Measurements from ENCODE around the gene SYNC.
A peak's percentile ranks its signal among the peaks of the same experiment; 100 is the strongest.
"Not testable (repeated sequence)": the region's sequence is repeated elsewhere in the genome, so short reads cannot be mapped to it uniquely, and the experiment has no call there.

The SYNC gene

DNA sequence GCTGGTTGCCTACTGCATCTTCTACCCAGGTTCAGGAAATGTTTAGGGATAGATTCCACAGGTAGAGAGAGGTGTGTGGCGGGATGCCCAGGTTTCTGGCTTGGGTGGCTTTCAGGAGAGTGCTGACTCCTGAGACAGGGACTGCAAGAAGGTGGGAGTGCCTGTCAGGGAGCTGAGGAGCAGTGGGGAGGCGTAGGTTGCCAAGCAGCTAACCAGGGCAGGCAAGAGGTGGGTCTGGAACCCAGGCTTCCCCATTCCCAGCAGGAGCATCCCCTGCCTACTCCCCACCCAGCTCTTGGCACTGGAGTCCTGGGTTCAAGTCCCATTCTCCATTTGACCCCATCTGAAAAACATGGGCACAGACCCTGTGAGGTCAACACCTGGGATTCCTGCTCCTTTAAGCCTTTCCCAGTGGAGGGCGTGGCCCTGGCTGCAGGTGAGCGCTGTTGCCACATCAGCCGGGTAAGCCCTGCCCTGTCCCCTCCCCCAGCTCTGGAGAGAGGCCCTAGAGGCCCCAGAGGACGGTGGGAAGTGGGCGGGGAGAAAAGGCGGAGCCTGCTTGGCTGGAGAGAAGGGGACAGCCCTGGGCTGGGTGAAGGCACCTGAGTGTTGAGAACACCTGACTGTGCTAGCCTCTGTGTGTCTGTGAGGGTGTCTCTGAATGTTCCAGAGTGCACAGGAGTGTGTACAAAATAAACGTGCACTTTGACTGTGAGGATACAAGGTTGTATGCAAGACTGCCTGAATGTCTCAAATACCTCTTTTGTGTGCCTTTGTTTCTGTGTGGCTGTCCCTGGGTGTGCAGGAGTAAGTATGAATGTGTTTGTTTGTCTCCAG, 14.0 kb upstream of the SYNC start:
- Histone ChIP-seq H3K9me3 (ENCODE audit: insufficient read depth, low read length) (no peaks in the 10 kb centered on the region), H3K79me2 (ENCODE audit: low read length) (no peaks in the 10 kb centered on the region), H3K9ac (ENCODE audit: low read length) (peak overlapping the region; percentile 30; the same call in 1 of the 2 replicates), H2AFZ (ENCODE audit: low read depth, low read length) (peak overlapping the region; percentile 74; the same call in 1 of the 2 replicates), H3K27me3 (ENCODE audit: low read depth, low read length) (no peaks in the 10 kb centered on the region), H3K4me2 (ENCODE audit: low read length) (peak overlapping the region; percentile 79), H3K4me3 (ENCODE audit: low read length) (peak overlapping the region; percentile 69), H3K4me1 (ENCODE audit: low read length) (peaks cover 14% of the 10 kb centered on the region), H3K27ac (ENCODE audit: low read length) (no peak overlapping the region), H4K20me1 (ENCODE audit: insufficient read depth, low read length) (no peaks in the 10 kb centered on the region), H3K36me3 (replicated peaks; ENCODE audit: low read depth, low read length) (no peaks in the 10 kb centered on the region)
- TF ChIP-seq EZH2phosphoT487 (IDR thresholded peaks at IDR 0.05; ENCODE audit: low read depth), result no peak
- TF ChIP-seq CTCF (IDR thresholded peaks at IDR 0.05; ENCODE audit: low read depth, low read length), result no peak

DNA sequence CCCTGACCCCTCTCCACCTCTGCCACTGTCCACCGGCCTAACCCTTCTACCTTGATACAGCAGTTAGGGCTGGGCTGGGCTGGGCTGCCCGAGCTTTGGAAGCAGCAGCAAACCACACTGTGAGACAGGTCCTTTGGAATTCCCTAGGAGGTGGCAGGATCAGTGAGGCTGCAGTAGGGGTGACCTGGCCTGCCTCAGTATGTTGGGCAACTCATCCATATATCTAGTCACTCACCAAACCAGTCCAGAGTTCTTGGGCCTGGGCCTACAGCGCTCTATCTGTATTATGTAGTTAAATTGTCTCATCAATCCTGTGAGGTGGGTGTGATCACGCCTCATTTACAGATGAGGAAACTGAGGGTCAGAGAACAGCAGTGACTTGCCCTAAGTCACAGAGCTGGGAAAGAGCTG, 13.3 kb upstream of the SYNC start:
- Histone ChIP-seq H3K79me2 (ENCODE audit: low read length) (no peaks in the 10 kb centered on the region), H3K4me1 (ENCODE audit: low read length) (peaks cover 19% of the 10 kb centered on the region), H3K9me3 (ENCODE audit: insufficient read depth, low read length) (no peaks in the 10 kb centered on the region), H3K4me2 (ENCODE audit: low read length) (no peak overlapping the region), H3K9ac (ENCODE audit: low read length) (no peak overlapping the region), H2AFZ (ENCODE audit: low read depth, low read length) (no peak overlapping the region), H3K27me3 (ENCODE audit: low read depth, low read length) (no peaks in the 10 kb centered on the region), H3K4me3 (ENCODE audit: low read length) (no peak overlapping the region), H4K20me1 (ENCODE audit: insufficient read depth, low read length) (no peaks in the 10 kb centered on the region), H3K27ac (ENCODE audit: low read length) (no peak overlapping the region), H3K36me3 (replicated peaks; ENCODE audit: low read depth, low read length) (no peaks in the 10 kb centered on the region)
- TF ChIP-seq CTCF (IDR thresholded peaks at IDR 0.05; ENCODE audit: low read depth, low read length) (no peak), EZH2phosphoT487 (IDR thresholded peaks at IDR 0.05; ENCODE audit: low read depth) (no peak)

GRCh38 chr1:32714277-32714676, 11.7 kb upstream of the SYNC start:
- no peak for TF ChIP-seq CTCF (IDR thresholded peaks at IDR 0.05; ENCODE audit: low read depth, low read length)
- no peak for TF ChIP-seq EZH2phosphoT487 (IDR thresholded peaks at IDR 0.05; ENCODE audit: low read depth)
- H3K79me2 ChIP-seq (ENCODE audit: low read length), result no peaks in the 10 kb centered on the region
- H3K4me3 ChIP-seq (ENCODE audit: low read length), result no peak overlapping the region
- H4K20me1 ChIP-seq (ENCODE audit: insufficient read depth, low read length), result no peaks in the 10 kb centered on the region
- peaks cover 28% of the 10 kb centered on the region for H3K4me1 ChIP-seq (ENCODE audit: low read length)
- H2AFZ ChIP-seq (ENCODE audit: low read depth, low read length), result no peak overlapping the region
- no peaks in the 10 kb centered on the region for H3K9me3 ChIP-seq (ENCODE audit: insufficient read depth, low read length)
- no peak overlapping the region for H3K4me2 ChIP-seq (ENCODE audit: low read length)
- no peak overlapping the region for H3K9ac ChIP-seq (ENCODE audit: low read length)
- H3K36me3 ChIP-seq (replicated peaks; ENCODE audit: low read depth, low read length), result no peaks in the 10 kb centered on the region
- no peak overlapping the region for H3K27ac ChIP-seq (ENCODE audit: low read length)
- no peaks in the 10 kb centered on the region for H3K27me3 ChIP-seq (ENCODE audit: low read depth, low read length)

DNA sequence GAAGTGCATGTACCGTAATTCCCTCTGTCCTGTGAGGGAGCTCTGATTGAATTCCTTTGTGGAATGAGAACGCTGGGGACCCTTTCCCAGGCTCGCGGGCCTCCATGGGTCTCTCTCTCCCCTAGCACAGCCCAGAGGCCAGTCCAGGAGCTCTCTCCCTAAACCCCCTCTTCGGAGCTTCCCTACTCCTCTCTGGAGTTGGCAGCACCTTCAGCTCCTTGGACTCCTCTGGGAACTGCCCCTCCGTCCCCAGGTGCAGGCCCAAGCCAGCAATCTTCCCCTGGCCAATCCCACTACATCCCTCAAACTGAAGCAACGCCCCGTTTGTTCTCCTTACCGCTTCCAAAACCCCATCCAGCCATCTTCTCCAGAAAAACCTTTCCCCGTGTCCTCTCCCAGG, 10.5 kb upstream of the SYNC start:
- H3K9ac ChIP-seq (ENCODE audit: low read length), result no peak overlapping the region
- H4K20me1 ChIP-seq (ENCODE audit: insufficient read depth, low read length), result no peaks in the 10 kb centered on the region
- H3K79me2 ChIP-seq (ENCODE audit: low read length), result no peaks in the 10 kb centered on the region
- no peak overlapping the region for H3K27ac ChIP-seq (ENCODE audit: low read length)
- no peak overlapping the region for H2AFZ ChIP-seq (ENCODE audit: low read depth, low read length)
- TF ChIP-seq CTCF (IDR thresholded peaks at IDR 0.05; ENCODE audit: low read depth, low read length) (no peak), EZH2phosphoT487 (IDR thresholded peaks at IDR 0.05; ENCODE audit: low read depth) (no peak)
- no peaks in the 10 kb centered on the region for H3K27me3 ChIP-seq (ENCODE audit: low read depth, low read length)
- no peaks in the 10 kb centered on the region for H3K9me3 ChIP-seq (ENCODE audit: insufficient read depth, low read length)
- H3K4me2 ChIP-seq (ENCODE audit: low read length), result no peak overlapping the region
- peaks cover 28% of the 10 kb centered on the region for H3K4me1 ChIP-seq (ENCODE audit: low read length)
- H3K4me3 ChIP-seq (ENCODE audit: low read length), result no peak overlapping the region
- no peaks in the 10 kb centered on the region for H3K36me3 ChIP-seq (replicated peaks; ENCODE audit: low read depth, low read length)

DNA sequence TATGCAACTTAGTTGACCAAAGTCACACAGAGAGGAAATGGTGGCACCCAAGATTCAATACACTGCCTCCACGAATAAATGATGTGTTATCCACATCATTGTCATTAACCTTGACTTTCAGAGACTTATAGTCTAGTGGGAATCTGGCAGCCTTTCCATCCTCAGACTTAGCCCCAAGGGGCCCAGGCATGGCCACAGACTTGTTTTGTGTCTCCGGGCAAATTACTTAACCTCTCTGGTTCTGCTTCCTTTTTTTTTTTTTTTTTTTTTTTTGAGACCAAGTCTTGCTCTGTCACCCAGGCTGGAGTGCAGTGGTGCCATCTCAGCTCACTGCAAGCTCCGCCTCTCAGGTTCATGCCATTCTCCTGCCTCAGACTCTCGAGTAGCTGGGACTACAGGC, 8.7 kb upstream of the SYNC start:
- H3K9ac ChIP-seq (ENCODE audit: low read length); H4K20me1 ChIP-seq (ENCODE audit: insufficient read depth, low read length); H3K27me3 ChIP-seq (ENCODE audit: low read depth, low read length); H3K79me2 ChIP-seq (ENCODE audit: low read length); H2AFZ ChIP-seq (ENCODE audit: low read depth, low read length); H3K9me3 ChIP-seq (ENCODE audit: insufficient read depth, low read length); H3K27ac ChIP-seq (ENCODE audit: low read length); H3K36me3 ChIP-seq (replicated peaks; ENCODE audit: low read depth, low read length): not testable (repeated sequence)
- Histone ChIP-seq H3K4me1 (ENCODE audit: low read length) (peaks cover 18% of the 10 kb centered on the region), H3K4me2 (ENCODE audit: low read length) (peak overlapping the region; percentile 34), H3K4me3 (ENCODE audit: low read length) (peak overlapping the region; percentile 87; the same call in 1 of the 2 replicates)

Measured in OCI-LY3 (cell line).